Karpas-422 (cell line): ENCODE measurements around the gene USP17L12. TPM values are rescaled to one million over a fixed set of nuclear protein-coding genes. Genes with fewer than 3 reads are reported as not detected.
"Not testable (repeated sequence)": the region's sequence is repeated elsewhere in the genome, so short reads cannot be mapped to it uniquely, and the experiment has no call there.

Experiments used
- DNase-seq: peaks from one replicate; pipeline ENCODE4 v3.0.0-alpha.2; 2015
- H2AFZ ChIP-seq: fragments of 200-600 bp; sonication (generic); 2 replicates; pipeline ENCODE4 v1.6.1; 2014; ENCODE audit warnings: antibody characterized with exemption, low read length, mixed read lengths
- H3K27ac ChIP-seq: fragments of 200-600 bp; sonication (generic); 2 replicates; pipeline ENCODE4 v1.5.1; 2014; ENCODE audit warnings: mild to moderate bottlenecking, low read length, moderate library complexity
- H3K27me3 ChIP-seq: fragments of 200-600 bp; sonication (generic); 2 replicates; pipeline ENCODE4 v1.6.1; 2014; ENCODE audit warnings: low read length, mixed read lengths
- H3K36me3 ChIP-seq: fragments of 200-600 bp; sonication (generic); 2 replicates; pipeline ENCODE4 v1.6.1; 2014; ENCODE audit warnings: low read length, mixed read lengths; ENCODE audit not compliant: insufficient read depth
- H3K4me1 ChIP-seq: fragments of 200-600 bp; sonication (generic); 2 replicates; pipeline ENCODE4 v1.6.1; 2014; ENCODE audit warnings: mild to moderate bottlenecking, low read length, mixed read lengths
- H3K4me2 ChIP-seq: fragments of 200-600 bp; sonication (generic); 2 replicates; pipeline ENCODE4 v1.6.1; 2014; ENCODE audit warnings: low read length, low read depth, mild to moderate bottlenecking; ENCODE audit not compliant: poor library complexity, severe bottlenecking
- H3K4me3 ChIP-seq: fragments of 200-600 bp; sonication (generic); 2 replicates; pipeline ENCODE4 v1.5.1; 2014; ENCODE audit warnings: mild to moderate bottlenecking, antibody characterized with exemption, low read length, mixed read lengths
- H3K79me2 ChIP-seq: fragments of 200-600 bp; sonication (generic); 2 replicates; pipeline ENCODE4 v1.6.1; 2014; ENCODE audit warnings: mild to moderate bottlenecking, low read length, mixed read lengths
- H3K9ac ChIP-seq: fragments of 200-600 bp; sonication (generic); 2 replicates; pipeline ENCODE4 v1.6.0; 2014; ENCODE audit warnings: low read length
- H3K9me2 ChIP-seq: fragments of 200-600 bp; sonication (generic), shearing (Covaris generic); replicated peaks from 2 replicates; pipeline ENCODE4 v1.6.0; 2014; ENCODE audit warnings: mild to moderate bottlenecking, low read length, moderate library complexity; ENCODE audit not compliant: insufficient read depth
- H3K9me3 ChIP-seq: fragments of 300-700, 200-600 bp; sonication (generic); 2 replicates; pipeline ENCODE4 v1.6.1; 2014; ENCODE audit warnings: low read length, mixed read lengths
- H4K20me1 ChIP-seq: fragments of 200-600 bp; sonication (generic); 2 replicates; pipeline ENCODE4 v1.6.1; 2014; ENCODE audit warnings: mild to moderate bottlenecking, antibody characterized with exemption, low read length, low read depth; ENCODE audit not compliant: insufficient read depth
- total RNA-seq: library from RNA; depleted of rRNA; stranded (reverse); fragments of >200 nt; shearing (Covaris generic); gene quantifications from 2 replicates; pipeline ENCODE4 v1.2.3, GENCODE V29; 2014; ENCODE audit warnings: low replicate concordance; rRNA removed

USP17L12 gene
- total RNA-seq, 1 experiment from 2014 or later, result not detected

DNA sequence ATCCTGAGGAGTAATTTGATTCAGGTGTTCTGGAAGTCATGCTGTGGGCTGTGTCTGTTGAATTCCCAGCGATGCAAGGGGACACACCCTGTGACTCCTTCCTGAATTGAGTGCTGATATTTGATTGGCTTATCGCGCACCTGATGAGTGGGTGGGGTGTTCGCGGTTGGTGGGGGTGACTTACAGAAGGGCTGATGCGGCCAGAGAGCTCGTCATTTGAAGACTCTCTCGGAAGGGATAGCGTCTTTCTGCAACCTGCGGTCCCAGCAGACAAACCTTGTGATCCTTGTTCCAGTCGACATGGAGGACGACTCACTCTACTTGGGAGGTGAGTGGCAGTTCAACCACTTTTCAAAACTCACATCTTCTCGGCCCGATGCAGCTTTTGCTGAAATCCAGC lies 23.6 kb downstream of the USP17L12 start, which contains the start of gene USP17L17:
Gene USP17L17 (plus strand): TSS at position 301 of the 400 bp plus-strand sequence. CDS start 0 bp downstream, at position 301.
- not testable (repeated sequence) for H2AFZ ChIP-seq, H3K4me1 ChIP-seq, H3K27ac ChIP-seq, H3K36me3 ChIP-seq, H3K9me2 ChIP-seq, H3K27me3 ChIP-seq, H3K9ac ChIP-seq, DNase-seq, H3K4me3 ChIP-seq, H4K20me1 ChIP-seq, H3K9me3 ChIP-seq, H3K4me2 ChIP-seq, H3K79me2 ChIP-seq

DNA sequence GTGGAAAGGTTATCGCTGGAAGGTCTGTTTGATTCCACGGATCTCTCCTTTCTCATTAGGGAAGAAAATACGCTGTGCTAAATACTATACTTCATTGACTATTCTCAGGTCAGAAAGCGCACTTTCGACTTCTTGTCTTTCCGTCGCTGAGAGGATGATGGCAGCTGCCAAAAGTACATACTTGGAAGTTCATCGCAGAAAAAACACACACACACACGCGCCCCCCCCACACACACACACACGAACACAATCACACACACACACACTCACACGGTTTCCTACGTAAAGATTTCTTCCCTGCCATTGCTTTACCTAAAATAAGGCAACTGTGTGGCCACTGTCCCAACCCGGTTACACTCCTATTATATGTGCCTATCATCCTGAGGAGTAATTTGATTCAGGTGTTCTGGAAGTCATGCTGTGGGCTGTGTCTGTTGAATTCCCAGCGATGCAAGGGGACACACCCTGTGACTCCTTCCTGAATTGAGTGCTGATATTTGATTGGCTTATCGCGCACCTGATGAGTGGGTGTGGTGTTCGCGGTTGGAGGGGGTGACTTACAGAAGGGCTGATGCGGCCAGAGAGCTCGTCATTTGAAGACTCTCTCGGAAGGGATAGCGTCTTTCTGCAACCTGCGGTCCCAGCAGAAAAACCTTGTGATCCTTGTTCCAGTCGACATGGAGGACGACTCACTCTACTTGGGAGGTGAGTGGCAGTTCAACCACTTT lies 28.2 kb downstream of the USP17L12 start, which contains the start of gene USP17L18:
Gene USP17L18 (plus strand): TSS at position 678 of the 728 bp plus-strand sequence. CDS start 0 bp downstream, at position 678.
- H3K27ac ChIP-seq, H3K27me3 ChIP-seq, H2AFZ ChIP-seq, H3K36me3 ChIP-seq, H3K9me3 ChIP-seq, H3K4me3 ChIP-seq, H3K4me1 ChIP-seq, H3K4me2 ChIP-seq, H3K79me2 ChIP-seq, H3K9me2 ChIP-seq, H3K9ac ChIP-seq, H4K20me1 ChIP-seq: not testable (repeated sequence)
- DNase-seq, result peak; percentile 35

DNA sequence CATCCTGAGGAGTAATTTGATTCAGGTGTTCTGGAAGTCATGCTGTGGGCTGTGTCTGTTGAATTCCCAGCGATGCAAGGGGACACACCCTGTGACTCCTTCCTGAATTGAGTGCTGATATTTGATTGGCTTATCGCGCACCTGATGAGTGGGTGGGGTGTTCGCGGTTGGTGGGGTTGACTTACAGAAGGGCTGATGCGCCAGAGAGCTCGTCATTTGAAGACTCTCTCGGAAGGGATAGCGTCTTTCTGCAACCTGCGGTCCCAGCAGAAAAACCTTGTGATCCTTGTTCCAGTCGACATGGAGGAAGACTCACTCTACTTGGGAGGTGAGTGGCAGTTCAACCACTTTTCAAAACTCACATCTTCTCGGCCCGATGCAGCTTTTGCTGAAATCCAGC lies 33.1 kb downstream of the USP17L12 start, which contains the start of gene USP17L19:
Gene USP17L19 (plus strand): TSS at position 301 of the 400 bp plus-strand sequence. CDS start 0 bp downstream, at position 301.
- not testable (repeated sequence) for H3K36me3 ChIP-seq

DNA sequence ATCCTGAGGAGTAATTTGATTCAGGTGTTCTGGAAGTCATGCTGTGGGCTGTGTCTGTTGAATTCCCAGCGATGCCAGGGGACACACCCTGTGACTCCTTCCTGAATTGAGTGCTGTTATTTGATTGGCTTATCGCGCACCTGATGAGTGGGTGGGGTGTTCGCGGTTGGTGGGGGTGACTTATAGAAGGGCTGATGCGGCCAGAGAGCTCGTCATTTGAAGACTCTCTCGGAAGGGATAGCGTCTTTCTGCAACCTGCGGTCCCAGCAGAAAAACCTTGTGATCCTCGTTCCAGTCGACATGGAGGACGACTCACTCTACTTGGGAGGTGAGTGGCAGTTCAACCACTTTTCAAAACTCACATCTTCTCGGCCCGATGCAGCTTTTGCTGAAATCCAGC lies 37.9 kb downstream of the USP17L12 start, which contains the start of gene USP17L20:
Gene USP17L20 (plus strand): TSS at position 301 of the 400 bp plus-strand sequence. CDS start 0 bp downstream, at position 301.
- H3K9me3 ChIP-seq, H2AFZ ChIP-seq, H3K79me2 ChIP-seq, H3K4me2 ChIP-seq, H3K9ac ChIP-seq, DNase-seq, H4K20me1 ChIP-seq, H3K27me3 ChIP-seq, H3K4me1 ChIP-seq, H3K27ac ChIP-seq, H3K36me3 ChIP-seq, H3K4me3 ChIP-seq, H3K9me2 ChIP-seq: not testable (repeated sequence)

More for the DNA sequence above, 33.1 kb downstream of the USP17L12 start, which contains the start of gene USP17L19:
- not testable (repeated sequence) for H3K9me3 ChIP-seq, H3K9ac ChIP-seq, H2AFZ ChIP-seq, H3K4me3 ChIP-seq, H3K27me3 ChIP-seq, H3K79me2 ChIP-seq, H4K20me1 ChIP-seq, H3K9me2 ChIP-seq, H3K4me1 ChIP-seq, DNase-seq, H3K4me2 ChIP-seq, H3K27ac ChIP-seq

DNA sequence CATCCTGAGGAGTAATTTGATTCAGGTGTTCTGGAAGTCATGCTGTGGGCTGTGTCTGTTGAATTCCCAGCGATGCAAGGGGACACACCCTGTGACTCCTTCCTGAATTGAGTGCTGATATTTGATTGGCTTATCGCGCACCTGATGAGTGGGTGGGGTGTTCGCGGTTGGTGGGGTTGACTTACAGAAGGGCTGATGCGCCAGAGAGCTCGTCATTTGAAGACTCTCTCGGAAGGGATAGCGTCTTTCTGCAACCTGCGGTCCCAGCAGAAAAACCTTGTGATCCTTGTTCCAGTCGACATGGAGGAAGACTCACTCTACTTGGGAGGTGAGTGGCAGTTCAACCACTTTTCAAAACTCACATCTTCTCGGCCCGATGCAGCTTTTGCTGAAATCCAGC lies 42.6 kb downstream of the USP17L12 start, which contains the start of gene USP17L21:
Gene USP17L21 (plus strand): TSS at position 301 of the 400 bp plus-strand sequence. CDS start 0 bp downstream, at position 301.
- not testable (repeated sequence) for H3K9me3 ChIP-seq, H3K36me3 ChIP-seq, H3K4me2 ChIP-seq, H3K79me2 ChIP-seq, H3K4me1 ChIP-seq, H3K27ac ChIP-seq, H3K9ac ChIP-seq, H2AFZ ChIP-seq, H3K4me3 ChIP-seq, H3K9me2 ChIP-seq, H4K20me1 ChIP-seq, H3K27me3 ChIP-seq, DNase-seq

DNA sequence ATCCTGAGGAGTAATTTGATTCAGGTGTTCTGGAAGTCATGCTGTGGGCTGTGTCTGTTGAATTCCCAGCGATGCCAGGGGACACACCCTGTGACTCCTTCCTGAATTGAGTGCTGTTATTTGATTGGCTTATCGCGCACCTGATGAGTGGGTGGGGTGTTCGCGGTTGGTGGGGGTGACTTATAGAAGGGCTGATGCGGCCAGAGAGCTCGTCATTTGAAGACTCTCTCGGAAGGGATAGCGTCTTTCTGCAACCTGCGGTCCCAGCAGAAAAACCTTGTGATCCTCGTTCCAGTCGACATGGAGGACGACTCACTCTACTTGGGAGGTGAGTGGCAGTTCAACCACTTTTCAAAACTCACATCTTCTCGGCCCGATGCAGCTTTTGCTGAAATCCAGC lies 47.4 kb downstream of the USP17L12 start, which contains the start of gene USP17L22:
Gene USP17L22 (plus strand): TSS at position 301 of the 400 bp plus-strand sequence. CDS start 0 bp downstream, at position 301.
- H3K27ac ChIP-seq, H3K9ac ChIP-seq, H3K36me3 ChIP-seq, H3K9me2 ChIP-seq, H2AFZ ChIP-seq, H3K27me3 ChIP-seq, H3K4me3 ChIP-seq, H3K4me1 ChIP-seq, DNase-seq, H3K79me2 ChIP-seq, H3K4me2 ChIP-seq, H3K9me3 ChIP-seq, H4K20me1 ChIP-seq: not testable (repeated sequence)

Other genes starting within 250 kb of the USP17L12 start
- not detected in 2 replicates for gene FAM90A26, start 49.7 kb upstream of the USP17L12 start, total RNA-seq
- not detected in 2 replicates for gene USP17L10, start 9.5 kb upstream of the USP17L12 start, total RNA-seq
- not detected in 2 replicates for gene USP17L11, start 4.7 kb upstream of the USP17L12 start, total RNA-seq
- gene USP17L13, start 4.7 kb downstream of the USP17L12 start, total RNA-seq, result not detected in 2 replicates
- not detected in 2 replicates for gene USP17L15, start 14.2 kb downstream of the USP17L12 start, total RNA-seq
- not detected in 2 replicates for gene USP17L17, start 23.7 kb downstream of the USP17L12 start, total RNA-seq
- not detected in 2 replicates for gene USP17L18, start 28.5 kb downstream of the USP17L12 start, total RNA-seq
- not detected in 2 replicates for gene USP17L19, start 33.2 kb downstream of the USP17L12 start, total RNA-seq
- gene USP17L20, start 38.0 kb downstream of the USP17L12 start, total RNA-seq, result not detected in 2 replicates
- not detected in 2 replicates for gene USP17L21, start 42.7 kb downstream of the USP17L12 start, total RNA-seq
- not detected in 2 replicates for gene USP17L22, start 47.5 kb downstream of the USP17L12 start, total RNA-seq
- gene USP17L24, start 105.0 kb downstream of the USP17L12 start, total RNA-seq, result not detected in 2 replicates
- gene USP17L25, start 109.8 kb downstream of the USP17L12 start, total RNA-seq, result not detected in 2 replicates
- not detected in 2 replicates for gene USP17L26, start 114.5 kb downstream of the USP17L12 start, total RNA-seq
- not detected in 2 replicates for gene USP17L5, start 119.3 kb downstream of the USP17L12 start, total RNA-seq
- gene USP17L27, start 124.0 kb downstream of the USP17L12 start, total RNA-seq, result not detected in 2 replicates
- not detected in 2 replicates for gene USP17L28, start 128.7 kb downstream of the USP17L12 start, total RNA-seq
- not detected in 2 replicates for gene USP17L29, start 133.5 kb downstream of the USP17L12 start, total RNA-seq
- not detected in 2 replicates for gene USP17L30, start 143.0 kb downstream of the USP17L12 start, total RNA-seq
- not detected in 2 replicates for gene DEFB131A, start 224.3 kb downstream of the USP17L12 start, total RNA-seq